ENCODE data around the gene MSANTD4. TPM values are rescaled to one million over a fixed set of nuclear protein-coding genes. Genes with fewer than 3 reads are reported as not detected.

Gene MSANTD4
- total and polyA plus RNA-seq, 2 experiments from 2014 or later: 9.8 to 22.6 TPM

- Histone ChIP-seq H3K36me3 (ENCODE audit: low read depth) (no peaks in the 10 kb centered on the region), H3F3A (ENCODE audit: insufficient read depth) (no peaks in the 10 kb centered on the region), H3K9me2 (ENCODE audit: insufficient read depth) (no peaks in the 10 kb centered on the region), H3K4me3 (no peak overlapping the region), H3K27ac (no peak overlapping the region), H3K4me2 (ENCODE audit: unreplicated experiment) (no peak overlapping the region), H3K9ac (no peak overlapping the region), H3K9me3 (ENCODE audit: low read depth) (no peaks in the 10 kb centered on the region), H2AFZ (no peak overlapping the region), H3K79me2 (ENCODE audit: insufficient read depth) (no peaks in the 10 kb centered on the region), H3K4me1 (ENCODE audit: insufficient read depth) (no peaks in the 10 kb centered on the region), H3K27me3 (replicated peaks; ENCODE audit: insufficient read depth) (no peaks in the 10 kb centered on the region), H4K20me1 (ENCODE audit: insufficient read depth) (no peaks in the 10 kb centered on the region)
- no peak for DNase-seq
- in situ Hi-C loops (cut with MboI): no loop called here
- TF ChIP-seq EZH2phosphoT487 (IDR thresholded peaks at IDR 0.05; ENCODE audit: insufficient read depth, low read depth): no peak
- no peak for TF ChIP-seq EZH2 (IDR thresholded peaks at IDR 0.05; ENCODE audit: insufficient read depth, poor library complexity, severe bottlenecking)
These were observed 25.6 kb upstream of the MSANTD4 start for GRCh38 chr11:106047631-106048030.

- H3K79me2 ChIP-seq (ENCODE audit: insufficient read depth): no peaks in the 10 kb centered on the region
- TF ChIP-seq EZH2 (IDR thresholded peaks at IDR 0.05; ENCODE audit: insufficient read depth, poor library complexity, severe bottlenecking) (no peak), EZH2phosphoT487 (IDR thresholded peaks at IDR 0.05; ENCODE audit: insufficient read depth, low read depth) (no peak)
- in situ Hi-C loops (cut with MboI): no loop called here
These were observed 21.5 kb upstream of the MSANTD4 start for GRCh38 chr11:106043540-106043939.

GRCh38 chr11:106032861-106033260, 10.8 kb upstream of the MSANTD4 start:
- Histone ChIP-seq H3F3A (ENCODE audit: insufficient read depth) (no peaks in the 10 kb centered on the region), H3K4me2 (ENCODE audit: unreplicated experiment) (no peak overlapping the region)

More at GRCh38 chr11:106043540-106043939, 21.5 kb upstream of the MSANTD4 start:
- H3K4me2 ChIP-seq (ENCODE audit: unreplicated experiment): no peak overlapping the region
- H3F3A ChIP-seq (ENCODE audit: insufficient read depth): no peaks in the 10 kb centered on the region
- H3K9ac ChIP-seq: no peak overlapping the region
- no peak for DNase-seq
- no peaks in the 10 kb centered on the region for H3K36me3 ChIP-seq (ENCODE audit: low read depth)
- H3K4me1 ChIP-seq (ENCODE audit: insufficient read depth): no peaks in the 10 kb centered on the region
- no peak overlapping the region for H3K27ac ChIP-seq
- no peaks in the 10 kb centered on the region for H3K9me3 ChIP-seq (ENCODE audit: low read depth)
- H4K20me1 ChIP-seq (ENCODE audit: insufficient read depth): no peaks in the 10 kb centered on the region
- H2AFZ ChIP-seq: no peak overlapping the region
- peaks cover 3% of the 10 kb centered on the region; the same call in 1 of the 2 replicates for H3K9me2 ChIP-seq (ENCODE audit: insufficient read depth)
- H3K4me3 ChIP-seq: no peak overlapping the region
- H3K27me3 ChIP-seq (replicated peaks; ENCODE audit: insufficient read depth): no peaks in the 10 kb centered on the region

GRCh38 chr11:106031936-106032335, 9.9 kb upstream of the MSANTD4 start:
- Histone ChIP-seq H3K4me1 (ENCODE audit: insufficient read depth) (no peaks in the 10 kb centered on the region), H2AFZ (no peak overlapping the region), H3K79me2 (ENCODE audit: insufficient read depth) (no peaks in the 10 kb centered on the region), H3K4me3 (no peak overlapping the region), H3F3A (ENCODE audit: insufficient read depth) (no peaks in the 10 kb centered on the region), H4K20me1 (ENCODE audit: insufficient read depth) (no peaks in the 10 kb centered on the region), H3K9me3 (ENCODE audit: low read depth) (no peaks in the 10 kb centered on the region), H3K27me3 (replicated peaks; ENCODE audit: insufficient read depth) (no peaks in the 10 kb centered on the region), H3K9ac (no peak overlapping the region), H3K27ac (no peak overlapping the region), H3K4me2 (ENCODE audit: unreplicated experiment) (no peak overlapping the region), H3K9me2 (ENCODE audit: insufficient read depth) (no peaks in the 10 kb centered on the region), H3K36me3 (ENCODE audit: low read depth) (no peaks in the 10 kb centered on the region)
- in situ Hi-C loops (cut with MboI): no loop called here
- 36 to 38% methylated on average over 3 of the region's 3 CpGs for WGBS, 2 experiments (ENCODE audit: low coverage in 1 of 2, low lambda C conversion rate in 2 of 2, missing lambda C conversion rate in 2 of 2)
- no peak for DNase-seq
- TF ChIP-seq EZH2 (IDR thresholded peaks at IDR 0.05; ENCODE audit: insufficient read depth, poor library complexity, severe bottlenecking): no peak
- no peak for TF ChIP-seq EZH2phosphoT487 (IDR thresholded peaks at IDR 0.05; ENCODE audit: insufficient read depth, low read depth)

More at GRCh38 chr11:106032861-106033260, 10.8 kb upstream of the MSANTD4 start:
- H3K79me2 ChIP-seq (ENCODE audit: insufficient read depth): no peaks in the 10 kb centered on the region
- no peaks in the 10 kb centered on the region for H3K9me3 ChIP-seq (ENCODE audit: low read depth)
- 91 to 94% methylated on average over 2 of the region's 2 CpGs for WGBS, 2 experiments (ENCODE audit: low coverage in 1 of 2, low lambda C conversion rate in 2 of 2, missing lambda C conversion rate in 2 of 2)
- H3K9ac ChIP-seq: no peak overlapping the region
- no peaks in the 10 kb centered on the region for H3K4me1 ChIP-seq (ENCODE audit: insufficient read depth)
- H4K20me1 ChIP-seq (ENCODE audit: insufficient read depth): no peaks in the 10 kb centered on the region
- H3K4me3 ChIP-seq: no peak overlapping the region
- H3K27ac ChIP-seq: no peak overlapping the region
- no peaks in the 10 kb centered on the region for H3K36me3 ChIP-seq (ENCODE audit: low read depth)
- H3K9me2 ChIP-seq (ENCODE audit: insufficient read depth): no peaks in the 10 kb centered on the region
- DNase-seq: no peak
- H3K27me3 ChIP-seq (replicated peaks; ENCODE audit: insufficient read depth): no peaks in the 10 kb centered on the region
- H2AFZ ChIP-seq: no peak overlapping the region
- no peak for TF ChIP-seq EZH2 (IDR thresholded peaks at IDR 0.05; ENCODE audit: insufficient read depth, poor library complexity, severe bottlenecking)
- TF ChIP-seq EZH2phosphoT487 (IDR thresholded peaks at IDR 0.05; ENCODE audit: insufficient read depth, low read depth): no peak
- in situ Hi-C loops (cut with MboI): no loop called here

- no peaks in the 10 kb centered on the region for H3K27me3 ChIP-seq (replicated peaks; ENCODE audit: insufficient read depth)
- no peaks in the 10 kb centered on the region for H3K36me3 ChIP-seq (ENCODE audit: low read depth)
- no peaks in the 10 kb centered on the region for H3F3A ChIP-seq (ENCODE audit: insufficient read depth)
- no peaks in the 10 kb centered on the region for H3K4me1 ChIP-seq (ENCODE audit: insufficient read depth)
- 44 to 51% methylated on average over 2 of the region's 2 CpGs for WGBS, 2 experiments (ENCODE audit: low coverage in 1 of 2, low lambda C conversion rate in 2 of 2, missing lambda C conversion rate in 2 of 2)
- no peak overlapping the region for H3K9ac ChIP-seq
- in situ Hi-C loops (cut with MboI): no loop called here
- H3K9me3 ChIP-seq (ENCODE audit: low read depth): no peaks in the 10 kb centered on the region
- TF ChIP-seq EZH2 (IDR thresholded peaks at IDR 0.05; ENCODE audit: insufficient read depth, poor library complexity, severe bottlenecking): no peak
- TF ChIP-seq EZH2phosphoT487 (IDR thresholded peaks at IDR 0.05; ENCODE audit: insufficient read depth, low read depth): no peak
- H3K27ac ChIP-seq: no peak overlapping the region
- H2AFZ ChIP-seq: no peak overlapping the region
- no peaks in the 10 kb centered on the region for H4K20me1 ChIP-seq (ENCODE audit: insufficient read depth)
- H3K9me2 ChIP-seq (ENCODE audit: insufficient read depth): no peaks in the 10 kb centered on the region
- H3K79me2 ChIP-seq (ENCODE audit: insufficient read depth): no peaks in the 10 kb centered on the region
- no peak overlapping the region for H3K4me2 ChIP-seq (ENCODE audit: unreplicated experiment)
- DNase-seq: peak; percentile 8
- no peak overlapping the region for H3K4me3 ChIP-seq
These were observed 9.3 kb upstream of the MSANTD4 start for GRCh38 chr11:106031202-106031810.

Data from GM23248 (cell line).